HG03432 (cell line): ENCODE measurements around the gene LCA5L.
"Not testable (repeated sequence)": the region's sequence is repeated elsewhere in the genome, so short reads cannot be mapped to it uniquely, and the experiment has no call there.

Experiments
- ATAC-seq: cut with Tn5 transposase; IDR thresholded peaks from one replicate; pipeline ENCODE4 v1.9.1; 2021; ENCODE audit warnings: mild to moderate bottlenecking, moderate library complexity; ENCODE audit not compliant: unreplicated experiment

Gene LCA5L

DNA sequence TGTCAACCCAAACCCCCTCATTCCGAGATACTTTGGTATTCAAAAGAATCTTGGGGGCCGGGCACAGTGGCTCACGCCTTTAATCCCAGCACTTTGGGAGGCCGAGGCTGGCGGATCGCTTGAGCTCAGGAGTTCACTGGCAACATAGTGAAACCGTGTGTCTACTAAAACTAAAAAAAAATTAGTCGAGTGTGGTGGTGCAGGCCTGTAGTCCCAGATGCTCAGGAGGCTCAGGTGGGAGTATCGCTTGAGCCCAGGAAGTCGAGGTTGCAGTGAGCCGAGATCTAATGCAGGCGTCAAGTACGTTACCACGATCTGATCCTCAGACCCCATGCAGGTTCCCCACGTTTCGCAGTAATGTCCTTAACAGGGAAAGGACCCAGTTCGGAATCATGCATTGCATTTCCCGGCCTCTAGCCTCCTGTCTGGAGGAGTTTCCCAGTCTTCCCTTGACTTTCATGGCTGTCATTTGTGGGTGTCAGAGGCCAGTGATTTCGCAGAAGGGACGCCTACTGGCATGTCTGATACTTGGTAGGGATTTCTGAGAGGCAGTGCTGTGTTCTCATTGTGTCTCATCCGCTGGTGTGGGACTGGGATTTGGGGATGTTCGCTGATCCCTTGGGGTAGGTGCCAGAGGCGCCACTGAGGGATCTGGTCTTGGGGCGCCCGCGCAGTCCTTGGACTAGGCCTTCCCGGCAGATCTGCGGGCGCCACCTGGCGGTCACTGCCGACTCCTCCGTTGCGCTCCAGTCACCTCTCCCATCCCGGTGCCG lies 57.4 kb downstream of the LCA5L start:
- ATAC-seq = peak; percentile 79

DNA sequence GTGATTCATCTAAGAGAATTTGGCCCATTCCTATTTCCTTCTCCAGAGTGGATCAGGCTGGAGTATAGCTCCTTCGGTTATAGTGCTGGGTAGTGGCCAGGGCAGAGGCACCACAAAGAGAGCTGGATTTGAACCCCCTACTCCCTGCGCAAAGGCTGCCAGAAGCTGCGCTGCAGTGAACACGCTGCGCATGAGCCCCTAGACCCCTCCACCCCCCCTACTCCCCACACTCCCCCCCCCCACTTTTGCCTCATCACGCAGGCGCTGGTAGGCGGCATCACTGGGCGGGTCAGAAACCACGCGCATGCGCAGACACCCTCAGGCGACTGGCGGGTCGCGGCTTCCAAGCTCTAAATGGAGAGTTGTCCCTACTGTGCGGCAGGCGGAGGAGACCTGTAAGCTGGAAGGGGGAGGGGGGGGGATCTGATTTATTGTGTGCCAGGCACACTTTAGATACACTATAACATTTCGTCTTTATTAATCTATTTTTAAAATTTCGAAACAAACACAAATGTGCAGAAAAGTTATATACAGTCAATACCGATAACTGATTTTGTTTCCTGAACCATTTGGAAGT lies 58.0 kb downstream of the LCA5L start:
- peak; percentile 57 for ATAC-seq

DNA sequence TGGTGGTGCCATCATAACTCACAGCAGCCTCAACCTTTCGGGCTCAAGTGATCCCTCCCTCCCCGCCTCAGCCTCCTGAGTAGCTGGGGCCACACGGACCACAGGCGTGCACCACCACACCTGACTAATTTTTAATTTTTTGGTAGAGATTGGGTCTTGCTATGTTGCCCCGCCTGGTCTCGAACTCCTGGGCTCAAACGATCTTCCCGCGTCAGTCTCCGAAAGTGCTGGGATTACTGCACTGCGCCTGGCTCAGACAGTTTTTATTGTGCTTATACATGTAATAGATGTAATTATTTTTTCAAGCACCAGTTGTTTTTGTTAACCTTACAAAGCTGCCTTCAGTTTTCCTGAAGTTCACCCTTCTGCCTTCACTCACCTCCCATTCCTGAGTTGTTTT lies 58.7 kb downstream of the LCA5L start:
- no peak for ATAC-seq

DNA sequence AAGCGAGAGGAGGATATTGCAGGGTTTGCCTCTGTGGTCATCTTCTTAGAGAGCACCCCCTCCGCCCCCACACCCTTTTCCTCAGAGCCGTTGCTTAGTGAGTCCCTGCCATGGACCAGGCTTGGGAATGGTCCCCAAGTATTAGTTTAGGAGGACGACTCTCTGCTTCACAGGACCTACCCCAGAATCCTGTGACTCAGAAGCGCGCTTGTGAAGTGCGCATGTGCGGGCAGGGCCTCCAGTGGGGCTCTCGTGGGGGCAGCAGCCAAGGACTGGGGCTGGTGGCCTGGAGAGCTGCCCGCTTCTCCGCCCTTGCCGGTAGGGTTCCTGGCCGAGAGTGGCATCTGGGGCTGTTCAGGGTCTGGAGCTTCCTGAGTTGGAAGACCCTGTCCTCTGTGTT lies 59.4 kb downstream of the LCA5L start:
- no peak for ATAC-seq

DNA sequence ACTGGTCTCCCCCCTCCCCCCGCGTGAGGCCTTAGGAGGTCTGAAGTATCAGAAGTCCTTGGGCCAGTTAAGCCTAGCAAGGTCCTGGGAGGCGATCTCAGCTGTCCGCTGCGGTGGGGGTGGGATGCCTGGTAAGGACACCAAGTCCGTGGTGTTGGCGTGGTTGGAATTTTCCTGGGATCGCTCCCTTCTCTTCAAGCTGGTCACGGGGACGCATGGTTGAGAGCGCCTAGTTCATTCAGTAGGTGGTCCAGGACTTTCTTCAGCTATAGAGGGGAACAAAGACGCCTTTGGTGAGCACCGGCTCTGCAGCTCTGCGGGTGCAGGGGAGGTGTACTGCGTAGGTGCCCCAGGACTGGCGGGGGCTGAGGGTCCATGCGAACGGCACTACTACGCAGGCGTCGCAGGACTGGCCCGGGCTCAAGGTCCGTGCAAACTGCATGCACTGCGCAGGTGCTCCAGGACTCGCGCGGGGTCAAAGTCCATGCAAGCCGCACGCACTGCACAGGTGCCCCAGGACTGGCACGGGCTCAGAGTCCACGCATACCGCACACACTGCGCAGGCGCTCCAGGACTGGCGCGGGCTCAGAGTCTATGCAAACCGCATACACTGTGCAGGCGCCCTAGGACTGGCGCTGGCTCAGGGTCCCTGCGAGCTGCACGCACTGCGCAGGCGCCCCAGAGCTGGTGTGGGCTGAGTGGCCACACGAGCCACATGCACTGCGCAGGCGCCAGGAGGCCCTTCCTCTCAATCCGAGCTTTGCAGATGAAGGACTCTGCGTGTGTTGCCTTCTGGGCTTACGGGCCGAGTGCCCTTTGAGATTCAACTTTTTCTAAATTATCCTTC lies 60.1 kb downstream of the LCA5L start:
- peak; percentile 41 for ATAC-seq

DNA sequence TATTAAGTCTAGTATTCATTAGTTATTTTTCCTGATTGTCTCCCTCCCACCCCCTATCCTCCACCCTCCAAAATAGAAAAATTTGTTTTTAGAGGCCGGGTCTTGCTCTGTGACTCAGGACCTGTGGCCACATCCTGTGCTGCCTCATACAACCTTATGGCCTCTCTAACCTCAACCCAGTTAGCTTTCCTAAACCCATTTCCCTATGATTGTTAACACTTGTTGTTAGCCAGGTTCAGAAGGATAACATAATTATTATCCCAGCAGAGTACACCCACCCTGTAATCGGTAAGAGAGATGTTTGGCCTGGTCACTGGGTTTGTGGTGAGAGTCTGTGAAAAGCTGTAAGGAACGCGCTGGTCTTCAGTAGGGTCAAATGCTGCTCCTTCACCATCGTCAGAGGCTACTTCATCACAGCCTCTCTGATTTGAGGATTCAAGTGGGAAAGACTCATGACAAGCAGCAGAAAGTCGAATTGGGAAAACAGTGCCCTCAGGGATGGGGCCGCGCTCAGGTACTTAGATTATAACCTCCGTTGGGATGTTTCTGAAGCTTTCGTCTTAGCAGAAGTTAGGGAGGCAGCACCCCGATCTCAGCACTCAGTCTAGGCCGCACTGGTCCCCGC lies 60.8 kb downstream of the LCA5L start:
- ATAC-seq = no peak

DNA sequence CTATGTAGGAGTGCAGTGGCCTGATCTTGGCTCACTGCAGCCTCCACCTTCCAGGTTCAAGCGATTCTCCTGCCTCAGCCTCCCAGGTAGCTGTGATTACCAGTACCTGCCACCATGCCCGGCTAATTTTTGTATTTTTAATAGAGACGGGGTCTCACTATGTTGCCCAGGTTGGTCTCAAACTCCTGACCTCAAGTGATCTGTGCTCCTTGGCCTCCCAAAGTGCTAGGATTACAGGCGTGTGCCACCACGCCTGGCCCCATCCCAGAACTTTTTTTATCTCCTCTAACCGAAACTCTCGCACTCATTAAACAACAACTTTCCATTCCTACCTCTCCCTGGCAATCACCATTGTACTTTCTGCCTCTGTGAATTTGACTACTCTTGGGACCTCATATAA lies 63.5 kb downstream of the LCA5L start:
- not testable (repeated sequence) for ATAC-seq

DNA sequence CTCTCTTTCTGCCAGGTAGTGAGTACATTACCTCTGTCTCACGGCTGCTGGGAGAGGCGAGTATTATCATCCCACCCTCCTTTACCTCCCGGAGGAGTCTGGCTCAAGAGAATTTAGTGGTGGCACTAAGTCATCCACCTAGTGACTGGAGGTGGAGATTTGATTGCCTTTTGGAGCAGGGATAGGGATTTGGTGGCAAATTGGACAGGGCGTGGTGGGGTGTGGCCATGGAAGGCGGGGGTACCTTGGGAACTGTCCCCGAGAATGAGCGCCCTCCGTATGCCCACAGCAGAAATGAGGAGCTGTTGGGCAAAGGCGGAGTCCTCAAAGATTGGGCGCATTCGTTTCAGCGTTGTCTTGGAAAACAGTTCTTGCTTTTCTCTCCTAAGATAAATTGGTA lies 64.6 kb downstream of the LCA5L start:
- no peak for ATAC-seq

DNA sequence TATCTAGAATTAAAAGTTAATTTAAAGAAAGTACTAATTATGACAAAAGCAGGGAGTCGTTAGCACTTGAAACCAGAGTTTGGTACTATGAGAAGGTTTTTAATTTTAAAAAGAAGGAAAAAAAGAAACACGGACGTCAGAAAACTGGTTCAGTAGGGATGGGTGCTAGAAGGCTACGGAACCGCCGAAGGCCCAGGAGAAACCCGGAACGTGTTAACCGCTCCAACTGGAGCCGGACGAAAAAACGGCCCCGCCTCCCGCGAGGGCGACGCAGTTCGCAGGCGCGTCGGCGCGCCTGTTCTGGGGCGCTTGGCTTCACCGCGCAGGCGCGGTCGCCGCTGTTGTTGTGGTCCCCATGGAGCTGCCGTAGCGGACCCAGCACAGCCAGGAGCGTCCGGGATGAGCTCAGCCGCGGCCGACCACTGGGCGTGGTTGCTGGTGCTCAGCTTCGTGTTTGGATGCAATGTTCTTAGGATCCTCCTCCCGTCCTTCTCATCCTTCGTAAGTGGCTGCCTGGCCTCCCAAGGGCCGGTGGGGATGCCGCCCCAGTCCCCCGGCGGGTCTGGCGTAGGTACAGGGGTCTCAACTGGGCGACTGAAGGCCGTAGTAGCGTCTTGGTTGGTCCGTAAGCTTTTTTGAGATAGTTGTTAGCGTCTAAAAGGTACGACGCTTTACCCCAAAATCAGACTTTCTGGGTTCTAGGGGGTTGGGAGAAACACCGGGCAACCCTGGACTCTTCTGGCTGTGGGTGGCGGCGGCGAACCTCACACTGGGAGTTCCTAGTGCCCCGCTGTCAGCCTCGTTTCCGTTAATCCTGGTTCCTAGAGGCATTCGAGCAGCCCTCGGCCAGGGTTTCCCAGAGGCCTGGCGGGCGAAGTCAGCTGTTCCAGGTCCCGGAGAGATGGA lies 65.3 kb downstream of the LCA5L start:
- peak; percentile 98 for ATAC-seq

DNA sequence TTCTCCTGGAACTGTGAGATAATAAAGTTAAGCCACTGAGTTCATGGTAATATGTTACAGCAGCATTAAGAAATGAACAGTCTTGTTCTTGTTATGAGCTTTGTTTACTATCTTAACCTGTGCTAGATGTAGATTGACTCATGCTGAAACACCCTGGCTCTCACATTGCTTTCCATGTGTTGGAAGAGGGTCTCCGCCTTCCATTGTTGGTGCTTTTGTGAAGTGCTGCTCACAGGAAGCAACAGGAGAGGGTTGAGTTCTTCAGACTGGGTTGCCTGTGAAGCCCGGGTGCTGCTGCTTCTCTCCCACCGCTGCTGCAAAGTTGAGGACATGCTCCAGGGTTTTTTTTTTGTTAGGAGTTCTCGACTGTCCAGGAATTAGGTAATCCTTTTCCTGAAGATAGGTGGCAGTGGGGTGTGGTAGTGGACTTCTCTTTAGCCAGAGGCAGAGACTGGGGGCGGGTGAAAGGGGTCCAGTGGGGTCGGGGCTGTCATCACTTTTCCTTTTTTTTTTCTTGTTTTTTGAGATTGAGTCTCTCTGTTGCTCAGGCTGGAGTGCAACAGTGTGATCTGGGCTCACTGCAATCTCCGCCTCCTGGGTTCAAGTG lies 68.0 kb downstream of the LCA5L start:
- no peak for ATAC-seq

DNA sequence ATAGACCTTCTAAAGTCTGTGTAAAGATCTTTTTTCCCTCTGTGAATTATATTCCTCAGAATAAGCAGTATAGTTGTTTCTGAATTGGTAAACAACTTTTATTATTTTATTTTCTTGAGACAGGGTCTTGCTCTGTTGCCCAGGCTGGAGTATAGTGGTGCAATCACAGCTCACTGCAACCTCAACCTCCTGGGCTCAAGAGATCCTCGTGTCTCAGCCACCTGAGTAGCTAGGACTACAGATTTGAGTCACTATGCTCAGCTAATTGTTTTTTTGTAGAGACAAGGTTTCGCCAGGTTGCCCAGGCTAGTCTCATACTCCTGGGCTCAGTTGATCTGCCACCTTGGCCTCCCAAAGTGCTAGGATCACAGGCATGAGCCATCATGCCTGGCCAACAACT lies 70.1 kb downstream of the LCA5L start:
- no peak for ATAC-seq

DNA sequence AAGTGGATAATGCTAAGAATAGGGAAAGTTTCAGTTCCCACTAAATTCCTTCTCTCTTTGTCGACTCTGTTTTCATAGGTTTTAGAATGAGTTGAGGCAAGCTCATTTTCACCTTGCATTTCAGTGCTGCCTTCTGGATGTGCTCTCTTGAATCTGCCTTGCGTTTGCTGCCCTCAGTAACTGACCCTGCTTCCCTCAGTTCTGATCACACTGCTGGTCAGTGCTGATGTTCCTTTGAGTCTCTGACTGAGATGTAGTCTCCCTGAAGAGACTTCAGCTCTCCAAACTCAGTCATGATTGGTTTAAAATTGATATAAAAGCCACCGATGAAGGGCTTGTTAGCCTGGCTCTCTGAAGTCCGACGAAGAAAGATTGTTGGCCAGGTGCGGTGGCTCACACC lies 71.5 kb downstream of the LCA5L start:
- ATAC-seq = no peak

DNA sequence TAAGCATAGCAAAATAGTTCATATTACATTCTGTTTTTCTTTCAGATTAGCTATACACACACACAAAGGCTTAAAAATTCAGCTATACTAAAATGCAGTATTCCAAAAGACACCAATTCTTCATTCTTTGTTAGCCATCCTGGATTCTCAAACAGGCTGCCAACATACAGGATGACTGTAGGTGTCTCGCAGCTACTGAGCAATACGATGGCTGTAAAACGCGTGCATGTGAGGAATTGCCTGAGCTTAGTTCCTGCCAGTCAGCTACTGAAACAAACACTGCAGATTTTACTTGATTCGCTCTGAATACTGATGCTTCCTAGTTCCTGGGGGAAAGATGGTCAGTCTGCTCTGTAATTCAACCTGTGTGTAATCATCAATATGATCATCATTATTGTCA lies 71.9 kb downstream of the LCA5L start:
- no peak for ATAC-seq

DNA sequence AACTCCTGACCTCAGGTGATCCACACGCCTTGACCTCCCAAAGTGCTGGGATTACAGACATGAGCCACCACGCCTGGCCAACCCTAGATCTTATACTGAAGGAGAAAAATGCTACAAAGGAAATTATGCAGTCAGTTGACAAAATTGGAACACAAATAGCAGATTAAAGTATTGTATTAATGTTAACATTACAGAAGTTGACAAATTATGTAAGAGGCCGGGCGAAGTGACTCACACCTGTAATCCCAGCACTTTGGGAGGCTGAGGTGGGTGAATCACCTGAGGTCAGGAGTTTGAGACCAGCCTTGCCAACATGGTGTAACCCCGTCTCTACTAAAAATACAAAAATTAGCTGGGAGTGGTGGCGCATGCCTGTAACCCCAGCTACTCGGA lies 75.7 kb downstream of the LCA5L start:
- ATAC-seq = not testable (repeated sequence)

DNA sequence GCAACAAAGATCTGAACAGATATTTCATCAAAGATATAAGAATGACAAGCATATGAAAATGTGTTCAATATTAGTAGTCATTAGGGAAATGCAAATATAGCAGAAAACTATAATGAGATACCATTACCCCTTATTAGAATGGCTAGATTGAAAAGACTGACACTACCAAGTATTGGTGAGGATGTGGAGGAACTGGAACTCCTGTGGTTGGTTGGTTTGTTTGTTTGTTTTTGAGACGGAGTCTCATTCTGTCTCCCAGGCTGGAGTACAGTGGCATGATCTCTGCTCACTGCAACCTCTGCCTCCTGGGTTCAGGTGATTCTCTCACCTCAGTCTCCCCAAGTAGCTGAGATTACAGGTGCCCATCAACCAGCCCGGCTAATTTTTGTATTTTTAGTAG lies 77.8 kb downstream of the LCA5L start:
- ATAC-seq = no peak

DNA sequence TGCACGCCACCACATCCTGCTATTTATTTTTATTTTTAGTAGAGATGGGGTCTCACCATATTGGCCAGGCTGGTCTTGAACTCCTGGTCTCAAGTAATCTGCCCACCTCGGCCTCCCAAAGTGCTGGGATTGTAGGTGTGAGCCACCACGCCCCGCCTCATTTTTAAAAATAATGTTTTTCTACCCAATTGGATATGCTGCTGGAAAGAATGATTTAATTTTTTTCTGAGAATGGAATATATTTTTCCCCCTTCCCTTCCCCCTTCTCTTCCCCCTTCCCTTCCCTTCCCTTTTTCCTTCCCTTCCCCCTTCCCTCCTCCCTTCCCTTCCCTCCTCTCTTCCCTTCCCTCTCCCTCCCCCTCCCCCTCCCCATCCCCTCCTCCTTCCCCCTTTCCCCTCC lies 79.0 kb downstream of the LCA5L start:
- no peak for ATAC-seq

DNA sequence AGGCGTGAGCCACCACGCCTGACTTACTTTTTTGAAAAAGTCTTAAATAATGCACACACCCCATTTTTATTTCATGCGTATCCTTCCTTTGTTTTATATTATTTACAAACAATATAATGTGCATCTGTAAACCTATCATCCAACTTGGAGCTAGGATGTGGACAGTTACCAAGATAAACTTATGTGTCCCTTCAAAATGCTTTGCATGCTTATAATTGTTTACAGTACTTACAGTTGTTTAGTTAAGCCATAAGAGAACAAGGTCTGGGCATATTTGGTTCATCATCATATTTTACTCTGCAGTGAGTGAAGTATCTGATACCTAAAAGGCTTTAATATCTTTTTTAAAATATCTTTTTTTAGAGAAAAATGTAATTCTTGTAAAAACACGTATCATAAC lies 80.6 kb downstream of the LCA5L start:
- ATAC-seq = no peak

DNA sequence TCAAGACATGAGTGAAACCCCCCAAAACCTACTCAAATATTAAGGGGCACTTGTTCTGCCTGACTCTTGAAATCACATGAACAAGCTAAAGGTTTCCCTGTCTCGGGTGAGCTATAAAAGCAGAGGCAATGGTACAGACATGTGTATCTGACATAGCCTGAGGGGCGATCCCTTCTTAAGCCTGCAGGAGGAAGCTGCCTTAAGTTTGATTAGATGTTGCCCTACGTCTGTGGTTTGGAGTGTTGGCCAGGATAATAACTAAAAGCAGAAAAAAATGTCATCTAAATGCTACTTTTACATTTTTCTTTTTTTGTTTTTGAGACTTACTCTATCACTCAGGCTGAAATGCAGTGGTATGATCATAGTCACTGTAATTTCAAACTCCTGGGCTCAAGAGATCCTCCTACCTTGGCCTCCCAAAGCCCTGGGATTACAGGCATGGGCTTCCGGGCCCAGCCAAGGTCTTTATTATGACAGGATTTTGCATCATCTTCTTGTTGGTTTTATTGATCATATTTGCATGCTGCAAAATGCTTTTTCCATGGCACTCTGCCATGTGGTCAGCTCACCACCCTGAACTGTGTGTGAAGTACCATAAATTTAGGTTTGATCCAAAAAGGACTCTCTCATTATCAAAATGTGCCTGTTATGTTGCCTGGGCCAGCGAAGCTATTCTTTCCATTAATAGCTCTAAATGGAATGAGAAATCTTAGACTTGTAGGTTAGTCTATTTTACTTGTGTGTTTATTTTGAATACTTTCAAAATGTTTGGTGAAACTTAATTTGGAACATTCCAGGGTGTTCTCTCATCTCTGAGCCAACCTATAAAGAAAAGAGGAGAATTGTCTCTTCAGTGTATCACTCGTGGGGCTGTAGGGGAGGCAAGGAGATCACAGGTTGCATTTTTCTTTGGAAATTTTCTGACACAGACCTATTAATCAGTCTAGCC lies 81.7 kb downstream of the LCA5L start:
- no peak for ATAC-seq

DNA sequence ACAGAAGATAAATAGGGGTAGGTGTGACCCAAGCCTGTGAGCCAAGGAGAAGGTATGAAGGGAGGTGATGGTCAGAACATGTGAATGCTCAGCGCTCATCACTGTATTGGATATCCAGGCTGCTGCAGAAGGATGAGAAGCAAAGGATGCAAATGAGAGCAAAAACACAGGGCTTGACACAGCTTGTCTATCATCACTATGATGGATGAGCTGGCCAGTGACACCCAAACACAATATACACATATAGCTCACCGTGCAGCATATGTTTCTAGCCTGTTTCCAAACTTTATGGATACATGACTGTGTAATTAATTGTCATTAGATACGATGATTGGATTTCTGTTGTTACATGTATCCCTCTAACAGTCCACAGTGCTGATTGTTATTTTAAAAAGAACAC lies 82.8 kb downstream of the LCA5L start:
- ATAC-seq = no peak
